ENCODE data around the gene CTNNBIP1. TPM values are rescaled to one million over a fixed set of nuclear protein-coding genes. Genes with fewer than 3 reads are reported as not detected.

Gene CTNNBIP1
- polyA plus RNA-seq, 1 donor from 2014 or later = 69.3 TPM

DNA sequence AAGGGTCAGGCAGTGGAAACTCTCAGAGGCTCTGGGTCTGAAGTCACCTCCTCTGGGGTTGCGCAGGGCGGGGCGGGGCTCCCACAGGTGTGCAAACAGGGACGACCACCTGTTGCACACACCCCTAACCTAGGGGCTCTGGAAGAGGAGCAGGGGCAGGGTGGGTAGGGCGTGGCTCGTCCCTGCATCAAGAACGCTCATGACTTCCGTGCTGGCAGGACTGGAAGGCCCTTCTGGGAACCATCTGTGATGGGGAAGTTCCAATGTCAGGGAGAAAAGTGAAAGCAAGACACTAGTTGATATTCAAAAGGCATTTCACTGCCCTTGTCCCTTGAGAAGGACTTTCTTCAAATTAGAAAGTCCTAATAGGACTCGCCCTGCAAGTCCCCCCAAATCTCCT is 64.2 kb downstream of the CTNNBIP1 start:
- Histone ChIP-seq H3K9me3 (ENCODE audit: low read length) (no peaks in the 10 kb centered on the region), H3K36me3 (ENCODE audit: insufficient read depth, low read length) (no peaks in the 10 kb centered on the region), H4K20me1 (ENCODE audit: insufficient read depth) (no peaks in the 10 kb centered on the region), H3K27me3 (ENCODE audit: insufficient read depth, low read depth, low read length) (no peaks in the 10 kb centered on the region), H2AFZ (ENCODE audit: low read depth, low read length) (no peak overlapping the region), H3K4me3 (ENCODE audit: low read length) (no peak overlapping the region), H3K27ac (ENCODE audit: low read length) (no peak overlapping the region), H3K9me2 (ENCODE audit: insufficient read depth, low read length) (no peaks in the 10 kb centered on the region), H3K79me2 (replicated peaks; ENCODE audit: insufficient read depth, low read length) (no peaks in the 10 kb centered on the region), H3K9ac (ENCODE audit: low read length) (no peak overlapping the region), H3F3A (ENCODE audit: insufficient read depth, low read length, poor library complexity, severe bottlenecking) (no peaks in the 10 kb centered on the region), H3K4me2 (ENCODE audit: low read length) (no peak overlapping the region)
- TF ChIP-seq, protein P1, sequence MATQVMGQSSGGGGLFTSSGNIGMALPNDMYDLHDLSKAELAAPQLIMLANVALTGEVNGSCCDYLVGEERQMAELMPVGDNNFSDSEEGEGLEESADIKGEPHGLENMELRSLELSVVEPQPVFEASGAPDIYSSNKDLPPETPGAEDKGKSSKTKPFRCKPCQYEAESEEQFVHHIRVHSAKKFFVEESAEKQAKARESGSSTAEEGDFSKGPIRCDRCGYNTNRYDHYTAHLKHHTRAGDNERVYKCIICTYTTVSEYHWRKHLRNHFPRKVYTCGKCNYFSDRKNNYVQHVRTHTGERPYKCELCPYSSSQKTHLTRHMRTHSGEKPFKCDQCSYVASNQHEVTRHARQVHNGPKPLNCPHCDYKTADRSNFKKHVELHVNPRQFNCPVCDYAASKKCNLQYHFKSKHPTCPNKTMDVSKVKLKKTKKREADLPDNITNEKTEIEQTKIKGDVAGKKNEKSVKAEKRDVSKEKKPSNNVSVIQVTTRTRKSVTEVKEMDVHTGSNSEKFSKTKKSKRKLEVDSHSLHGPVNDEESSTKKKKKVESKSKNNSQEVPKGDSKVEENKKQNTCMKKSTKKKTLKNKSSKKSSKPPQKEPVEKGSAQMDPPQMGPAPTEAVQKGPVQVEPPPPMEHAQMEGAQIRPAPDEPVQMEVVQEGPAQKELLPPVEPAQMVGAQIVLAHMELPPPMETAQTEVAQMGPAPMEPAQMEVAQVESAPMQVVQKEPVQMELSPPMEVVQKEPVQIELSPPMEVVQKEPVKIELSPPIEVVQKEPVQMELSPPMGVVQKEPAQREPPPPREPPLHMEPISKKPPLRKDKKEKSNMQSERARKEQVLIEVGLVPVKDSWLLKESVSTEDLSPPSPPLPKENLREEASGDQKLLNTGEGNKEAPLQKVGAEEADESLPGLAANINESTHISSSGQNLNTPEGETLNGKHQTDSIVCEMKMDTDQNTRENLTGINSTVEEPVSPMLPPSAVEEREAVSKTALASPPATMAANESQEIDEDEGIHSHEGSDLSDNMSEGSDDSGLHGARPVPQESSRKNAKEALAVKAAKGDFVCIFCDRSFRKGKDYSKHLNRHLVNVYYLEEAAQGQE (IDR thresholded peaks at IDR 0.05; ENCODE audit: borderline replicate concordance) = no peak
- TF ChIP-seq TAF1 (IDR thresholded peaks at IDR 0.05; ENCODE audit: low read depth) = no peak
- TF ChIP-seq, protein P2, sequence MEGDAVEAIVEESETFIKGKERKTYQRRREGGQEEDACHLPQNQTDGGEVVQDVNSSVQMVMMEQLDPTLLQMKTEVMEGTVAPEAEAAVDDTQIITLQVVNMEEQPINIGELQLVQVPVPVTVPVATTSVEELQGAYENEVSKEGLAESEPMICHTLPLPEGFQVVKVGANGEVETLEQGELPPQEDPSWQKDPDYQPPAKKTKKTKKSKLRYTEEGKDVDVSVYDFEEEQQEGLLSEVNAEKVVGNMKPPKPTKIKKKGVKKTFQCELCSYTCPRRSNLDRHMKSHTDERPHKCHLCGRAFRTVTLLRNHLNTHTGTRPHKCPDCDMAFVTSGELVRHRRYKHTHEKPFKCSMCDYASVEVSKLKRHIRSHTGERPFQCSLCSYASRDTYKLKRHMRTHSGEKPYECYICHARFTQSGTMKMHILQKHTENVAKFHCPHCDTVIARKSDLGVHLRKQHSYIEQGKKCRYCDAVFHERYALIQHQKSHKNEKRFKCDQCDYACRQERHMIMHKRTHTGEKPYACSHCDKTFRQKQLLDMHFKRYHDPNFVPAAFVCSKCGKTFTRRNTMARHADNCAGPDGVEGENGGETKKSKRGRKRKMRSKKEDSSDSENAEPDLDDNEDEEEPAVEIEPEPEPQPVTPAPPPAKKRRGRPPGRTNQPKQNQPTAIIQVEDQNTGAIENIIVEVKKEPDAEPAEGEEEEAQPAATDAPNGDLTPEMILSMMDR (IDR thresholded peaks at IDR 0.05; ENCODE audit: poor library complexity, severe bottlenecking) = no peak
- no peak for TF ChIP-seq EP300 (conservative IDR thresholded peaks at IDR 0.05; ENCODE audit: poor library complexity, severe bottlenecking)
- TF ChIP-seq MXI1 (conservative IDR thresholded peaks at IDR 0.05; ENCODE audit: poor library complexity, severe bottlenecking) = no peak
- TF ChIP-seq RAD21 (conservative IDR thresholded peaks at IDR 0.05) = no peak
- no peak for TF ChIP-seq POLR2AphosphoS5 (IDR thresholded peaks at IDR 0.05)
- no peak for TF ChIP-seq EZH2 (IDR thresholded peaks at IDR 0.05; ENCODE audit: borderline replicate concordance, insufficient read depth, low read length, poor library complexity, severe bottlenecking)
- TF ChIP-seq SMC3 (conservative IDR thresholded peaks at IDR 0.05; ENCODE audit: poor library complexity) = no peak

DNA sequence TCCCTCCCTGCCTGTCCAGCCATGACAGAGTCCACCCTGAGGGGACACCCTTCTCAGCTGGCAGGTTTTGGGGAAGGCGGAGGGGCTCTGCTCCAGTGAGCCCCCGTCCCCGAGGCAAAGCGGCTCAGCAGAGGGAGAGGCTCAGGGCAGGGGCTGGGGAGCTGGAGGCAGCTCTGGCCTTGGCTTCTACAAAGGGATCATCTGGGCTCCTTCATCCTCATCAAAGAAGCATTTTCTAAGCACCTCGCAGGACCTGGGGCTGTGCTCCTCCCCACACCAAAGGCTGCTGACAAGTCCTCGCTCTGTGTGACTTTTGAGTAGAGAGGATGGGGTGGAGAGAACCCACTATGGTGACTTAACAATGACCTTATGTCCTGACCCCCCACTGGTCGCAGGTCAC is 65.3 kb downstream of the CTNNBIP1 start:
- Histone ChIP-seq H3F3A (ENCODE audit: insufficient read depth, low read length, poor library complexity, severe bottlenecking) (no peaks in the 10 kb centered on the region), H3K36me3 (ENCODE audit: insufficient read depth, low read length) (no peaks in the 10 kb centered on the region), H3K79me2 (replicated peaks; ENCODE audit: insufficient read depth, low read length) (no peaks in the 10 kb centered on the region), H3K4me3 (ENCODE audit: low read length) (no peak overlapping the region), H3K9ac (ENCODE audit: low read length) (no peak overlapping the region), H3K27ac (ENCODE audit: low read length) (no peak overlapping the region), H4K20me1 (ENCODE audit: insufficient read depth) (no peaks in the 10 kb centered on the region), H3K9me3 (ENCODE audit: low read length) (no peaks in the 10 kb centered on the region), H3K27me3 (ENCODE audit: insufficient read depth, low read depth, low read length) (no peaks in the 10 kb centered on the region), H3K9me2 (ENCODE audit: insufficient read depth, low read length) (no peaks in the 10 kb centered on the region), H3K4me2 (ENCODE audit: low read length) (no peak overlapping the region), H2AFZ (ENCODE audit: low read depth, low read length) (no peak overlapping the region)
- TF ChIP-seq, protein P1 (IDR thresholded peaks at IDR 0.05; ENCODE audit: borderline replicate concordance) = no peak
- TF ChIP-seq RAD21 (conservative IDR thresholded peaks at IDR 0.05) (no peak), EZH2 (IDR thresholded peaks at IDR 0.05; ENCODE audit: borderline replicate concordance, insufficient read depth, low read length, poor library complexity, severe bottlenecking) (no peak), POLR2AphosphoS5 (IDR thresholded peaks at IDR 0.05) (no peak), SMC3 (conservative IDR thresholded peaks at IDR 0.05; ENCODE audit: poor library complexity) (no peak), EP300 (conservative IDR thresholded peaks at IDR 0.05; ENCODE audit: poor library complexity, severe bottlenecking) (no peak), MXI1 (conservative IDR thresholded peaks at IDR 0.05; ENCODE audit: poor library complexity, severe bottlenecking) (no peak), TAF1 (IDR thresholded peaks at IDR 0.05; ENCODE audit: low read depth) (no peak)
- TF ChIP-seq, protein P2 (IDR thresholded peaks at IDR 0.05; ENCODE audit: poor library complexity, severe bottlenecking) = no peak
